Measurements from ENCODE around the gene NDUFC2. TPM values are rescaled to one million over a fixed set of nuclear protein-coding genes. Genes with fewer than 3 reads are reported as not detected.

The NDUFC2 gene
- 123 and 170 TPM in 2 replicates for total RNA-seq (2012; rRNA removed)

DNA sequence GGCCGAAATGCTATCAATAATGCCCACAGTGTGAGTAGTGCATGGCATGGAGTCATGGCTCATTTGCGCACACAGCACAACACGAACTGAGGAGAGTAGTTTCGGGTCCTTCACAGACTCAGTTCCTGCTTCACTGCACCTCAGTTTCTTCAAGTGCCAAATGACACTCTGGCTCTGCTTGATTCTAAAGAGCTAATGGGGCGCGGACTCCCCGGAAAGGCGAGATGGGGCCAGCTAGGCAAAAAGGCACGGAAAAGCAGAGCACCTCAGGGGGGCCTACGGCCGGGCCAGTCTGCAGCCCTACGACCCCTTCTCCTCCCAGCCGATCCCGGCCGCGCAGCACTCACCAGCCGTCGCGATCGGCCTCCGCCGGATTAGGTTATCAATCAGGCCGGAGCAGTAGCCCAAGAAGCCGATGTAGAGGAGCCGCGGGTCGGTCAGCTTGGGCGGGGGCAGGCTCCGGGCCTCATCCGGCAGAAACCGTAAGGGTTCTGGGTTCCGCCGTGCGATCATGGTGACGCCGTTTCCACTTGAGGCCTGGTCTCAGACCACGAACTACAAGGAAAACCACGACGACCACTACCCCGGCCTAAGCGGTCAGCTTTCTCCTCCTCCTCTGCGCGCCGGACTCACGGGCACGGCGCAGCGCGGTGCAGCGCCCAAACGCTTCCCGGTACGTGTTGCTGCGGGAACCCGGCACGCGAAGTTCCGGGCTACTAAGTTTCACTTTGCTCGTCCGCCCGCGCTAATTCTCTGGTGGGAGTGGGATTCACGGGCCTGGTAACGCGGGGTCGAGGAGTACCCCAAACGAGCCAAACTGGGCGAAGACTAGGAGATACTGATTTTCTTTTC is at the start of gene NDUFC2:
Gene NDUFC2, minus strand, starts transcription at position 631 of the 852 bp plus-strand sequence. Its CDS starts 118 bp downstream, at position 513.
- Histone ChIP-seq H3K27me3 (ENCODE audit: control insufficient read depth, insufficient read depth, low read length) (no peaks in the 10 kb centered on the region), H3K4me1 (ENCODE audit: control insufficient read depth, insufficient read depth, low read length) (peaks cover 35% of the 10 kb centered on the region), H3K36me3 (ENCODE audit: insufficient read depth, low read length) (peaks cover 6% of the 10 kb centered on the region), H3K4me3 (ENCODE audit: low read length) (peak within 1 kb of the TSS; percentile 91), H3K9ac (ENCODE audit: low read depth, low read length) (peak within 1 kb of the TSS; percentile 95), H3K9me3 (replicated peaks; ENCODE audit: low read length) (no peaks in the 10 kb centered on the region), H3K4me2 (ENCODE audit: low read length) (peak within 1 kb of the TSS; percentile 85)

DNA sequence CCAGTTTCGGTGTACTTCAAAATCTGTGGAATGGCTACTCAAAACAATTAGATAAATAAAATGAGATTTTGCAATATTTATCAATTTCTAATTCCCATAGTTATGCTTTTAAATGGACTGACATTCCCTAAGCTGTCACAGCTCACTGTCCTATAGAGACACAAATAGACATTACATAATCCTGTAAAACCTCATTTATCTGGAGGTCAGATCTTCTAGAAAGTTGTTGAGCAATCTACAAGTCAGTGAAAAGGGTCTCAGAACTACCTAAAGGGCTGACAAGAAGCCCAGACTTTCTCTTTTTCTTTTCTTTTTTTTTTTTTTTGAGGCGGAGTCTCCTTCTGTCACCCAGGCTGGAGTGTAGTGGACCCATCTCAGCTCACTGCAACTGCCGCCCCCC is 47.7 kb upstream of the NDUFC2 start:
- Histone ChIP-seq H3K9me3 (replicated peaks; ENCODE audit: low read length) (no peaks in the 10 kb centered on the region), H3K4me2 (ENCODE audit: low read length) (no peak overlapping the region), H3K36me3 (ENCODE audit: insufficient read depth, low read length) (peaks cover 10% of the 10 kb centered on the region), H3K4me3 (ENCODE audit: low read length) (no peak overlapping the region), H3K27me3 (ENCODE audit: control insufficient read depth, insufficient read depth, low read length) (no peaks in the 10 kb centered on the region), H3K4me1 (ENCODE audit: control insufficient read depth, insufficient read depth, low read length) (no peaks in the 10 kb centered on the region), H3K9ac (ENCODE audit: low read depth, low read length) (no peak overlapping the region)

DNA sequence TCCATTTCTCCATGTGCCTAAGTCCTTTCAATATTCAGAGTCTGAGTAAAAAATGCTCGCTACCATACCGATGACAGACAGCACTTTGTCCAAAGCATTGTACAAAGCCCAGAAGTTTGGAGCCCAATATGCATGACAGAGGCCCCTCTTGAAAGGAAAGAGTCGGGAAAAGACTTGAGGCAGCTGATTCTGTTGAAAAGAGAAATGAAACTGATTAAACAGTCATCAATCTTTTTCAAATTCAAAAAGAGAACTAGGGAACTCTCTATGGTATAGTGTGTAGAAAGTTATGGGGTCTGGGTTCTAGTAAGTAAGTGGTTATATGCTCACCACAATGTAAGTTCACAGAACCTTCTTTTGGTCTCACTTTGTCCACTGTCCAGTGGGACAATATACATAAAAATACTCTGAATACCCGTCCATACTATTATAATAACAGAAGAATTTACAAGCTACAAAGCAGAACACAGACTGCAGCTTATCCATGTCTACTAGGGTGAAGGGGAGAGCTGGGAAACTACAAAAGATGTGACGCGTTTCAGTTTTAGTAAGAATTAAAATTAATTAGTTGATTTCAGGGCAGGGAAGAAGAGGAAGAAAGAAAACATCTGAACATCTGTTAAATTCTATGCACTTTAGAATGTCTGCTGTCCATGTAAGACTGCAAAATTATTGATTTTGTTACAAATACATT is 33.1 kb upstream of the NDUFC2 start:
- Histone ChIP-seq H3K9ac (ENCODE audit: low read depth, low read length) (no peak overlapping the region), H3K4me2 (ENCODE audit: low read length) (no peak overlapping the region), H3K9me3 (replicated peaks; ENCODE audit: low read length) (no peaks in the 10 kb centered on the region), H3K36me3 (ENCODE audit: insufficient read depth, low read length) (peaks cover 19% of the 10 kb centered on the region), H3K4me3 (ENCODE audit: low read length) (no peak overlapping the region), H3K27me3 (ENCODE audit: control insufficient read depth, insufficient read depth, low read length) (no peaks in the 10 kb centered on the region), H3K4me1 (ENCODE audit: control insufficient read depth, insufficient read depth, low read length) (peaks cover 7% of the 10 kb centered on the region)

DNA sequence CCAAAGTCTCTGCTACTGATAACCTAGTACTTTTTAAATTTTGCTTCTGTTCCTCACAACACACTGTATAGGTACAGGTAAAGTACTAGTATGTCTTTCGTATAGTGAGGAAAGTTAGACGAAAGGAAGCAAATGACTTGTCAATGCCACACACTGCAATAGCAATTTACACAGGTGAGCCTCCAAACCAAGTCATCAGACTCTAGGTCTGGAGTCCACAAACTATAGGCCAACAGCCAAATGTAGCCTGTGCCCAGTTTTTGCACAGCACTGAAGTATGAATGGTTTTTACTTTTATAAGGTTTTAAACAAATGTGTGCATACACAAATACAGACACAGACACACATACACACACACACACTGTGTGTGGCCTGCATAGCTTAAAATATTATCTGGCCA is 31.6 kb upstream of the NDUFC2 start:
- H3K4me2 ChIP-seq (ENCODE audit: low read length): no peak overlapping the region

DNA sequence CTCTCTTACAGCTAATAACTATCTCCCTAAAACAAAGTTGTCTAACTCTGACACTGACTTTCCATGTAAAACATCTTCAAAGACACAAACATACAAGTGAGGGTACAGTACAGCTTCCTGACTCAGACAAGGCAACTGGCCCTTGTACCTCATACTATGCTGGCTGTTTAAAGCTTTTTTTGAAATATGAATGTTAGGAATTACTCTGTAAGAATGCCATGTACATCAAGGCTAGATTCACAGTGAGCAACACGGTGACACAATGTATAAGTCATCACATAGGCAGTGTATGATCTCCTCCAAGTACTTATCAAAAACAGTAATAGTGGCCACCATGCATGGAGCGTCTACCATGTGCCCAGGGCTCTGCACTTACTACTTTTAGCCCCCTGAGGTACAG is 31.2 kb upstream of the NDUFC2 start:
- Histone ChIP-seq H3K4me3 (ENCODE audit: low read length) (no peak overlapping the region), H3K4me2 (ENCODE audit: low read length) (no peak overlapping the region), H3K27me3 (ENCODE audit: control insufficient read depth, insufficient read depth, low read length) (no peaks in the 10 kb centered on the region), H3K36me3 (ENCODE audit: insufficient read depth, low read length) (peaks cover 19% of the 10 kb centered on the region), H3K4me1 (ENCODE audit: control insufficient read depth, insufficient read depth, low read length) (peaks cover 7% of the 10 kb centered on the region), H3K9me3 (replicated peaks; ENCODE audit: low read length) (no peaks in the 10 kb centered on the region), H3K9ac (ENCODE audit: low read depth, low read length) (no peak overlapping the region)

More for the DNA sequence above, 31.6 kb upstream of the NDUFC2 start:
- H3K36me3 ChIP-seq (ENCODE audit: insufficient read depth, low read length): peaks cover 19% of the 10 kb centered on the region
- no peak overlapping the region for H3K4me3 ChIP-seq (ENCODE audit: low read length)
- peaks cover 7% of the 10 kb centered on the region for H3K4me1 ChIP-seq (ENCODE audit: control insufficient read depth, insufficient read depth, low read length)
- no peaks in the 10 kb centered on the region for H3K9me3 ChIP-seq (replicated peaks; ENCODE audit: low read length)
- no peak overlapping the region for H3K9ac ChIP-seq (ENCODE audit: low read depth, low read length)
- no peaks in the 10 kb centered on the region for H3K27me3 ChIP-seq (ENCODE audit: control insufficient read depth, insufficient read depth, low read length)

DNA sequence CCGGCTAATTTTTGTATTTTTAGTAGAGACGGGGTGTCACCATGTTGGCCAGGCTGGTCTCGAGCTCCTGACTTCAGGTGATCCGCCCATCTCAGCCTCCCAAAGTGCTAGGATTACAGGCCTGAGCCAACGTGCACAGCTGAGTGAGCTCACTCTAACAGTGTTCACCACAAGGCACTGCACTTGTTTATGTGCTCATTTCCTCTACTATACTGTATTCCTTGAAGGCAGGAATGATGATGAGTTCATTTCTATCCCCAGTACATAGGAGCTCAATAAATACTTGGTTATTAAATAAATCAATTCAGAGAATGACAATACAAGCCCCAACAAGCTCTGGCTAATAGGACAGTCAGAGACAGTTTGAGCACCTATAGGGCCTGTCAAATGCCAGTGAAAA is 30.7 kb upstream of the NDUFC2 start:
- peaks cover 19% of the 10 kb centered on the region for H3K36me3 ChIP-seq (ENCODE audit: insufficient read depth, low read length)
- H3K4me1 ChIP-seq (ENCODE audit: control insufficient read depth, insufficient read depth, low read length): peaks cover 7% of the 10 kb centered on the region
- no peaks in the 10 kb centered on the region for H3K9me3 ChIP-seq (replicated peaks; ENCODE audit: low read length)
- no peak overlapping the region for H3K9ac ChIP-seq (ENCODE audit: low read depth, low read length)
- no peaks in the 10 kb centered on the region for H3K27me3 ChIP-seq (ENCODE audit: control insufficient read depth, insufficient read depth, low read length)
- no peak overlapping the region for H3K4me3 ChIP-seq (ENCODE audit: low read length)
- no peak overlapping the region for H3K4me2 ChIP-seq (ENCODE audit: low read length)

DNA sequence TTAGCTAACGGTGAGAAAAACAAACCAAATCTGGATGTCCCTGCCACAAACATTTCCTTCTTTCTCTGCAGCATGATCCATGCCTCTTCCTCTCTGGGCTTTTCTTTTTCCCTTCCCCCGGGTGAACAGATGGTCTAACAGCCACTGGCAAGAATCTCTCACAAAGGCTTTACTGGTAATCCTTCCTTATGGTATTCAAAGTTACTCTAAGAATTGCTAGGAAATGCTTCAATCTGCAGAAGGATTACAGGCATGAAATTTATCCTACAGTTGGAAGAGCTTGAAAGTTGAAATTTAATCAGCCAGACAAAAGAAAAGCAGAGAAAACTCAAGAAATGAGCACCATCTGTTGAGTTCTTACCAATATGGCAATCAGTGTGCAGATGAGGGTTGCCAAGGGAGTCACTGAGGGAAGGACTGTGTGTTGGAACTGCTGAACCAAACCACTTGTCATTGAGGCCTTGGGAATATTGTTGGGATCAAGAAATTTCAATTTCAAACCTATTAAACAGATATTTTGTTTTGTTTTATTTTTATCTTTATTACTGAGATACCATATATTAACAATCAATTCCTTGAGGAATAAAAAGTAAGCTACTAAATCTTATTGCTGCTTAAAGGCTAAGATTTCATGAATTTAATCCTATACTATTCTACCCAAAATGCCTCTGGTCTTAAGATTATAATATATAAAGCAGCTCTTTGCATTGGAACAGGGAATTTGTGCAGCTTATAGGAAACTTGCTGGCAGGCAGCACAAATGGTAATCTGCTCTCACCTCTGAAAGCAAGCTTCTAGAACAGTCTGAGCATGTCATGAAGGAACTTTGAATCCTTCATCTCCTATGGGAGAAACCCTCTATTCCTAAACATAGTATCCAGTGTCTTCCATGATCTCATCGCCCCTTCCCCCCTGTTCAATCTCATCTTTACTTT is 29.7 kb upstream of the NDUFC2 start:
- no peaks in the 10 kb centered on the region for H3K9me3 ChIP-seq (replicated peaks; ENCODE audit: low read length)
- no peak overlapping the region for H3K9ac ChIP-seq (ENCODE audit: low read depth, low read length)
- H3K4me2 ChIP-seq (ENCODE audit: low read length): no peak overlapping the region
- H3K36me3 ChIP-seq (ENCODE audit: insufficient read depth, low read length): peaks cover 19% of the 10 kb centered on the region
- no peaks in the 10 kb centered on the region for H3K27me3 ChIP-seq (ENCODE audit: control insufficient read depth, insufficient read depth, low read length)
- peaks cover 7% of the 10 kb centered on the region for H3K4me1 ChIP-seq (ENCODE audit: control insufficient read depth, insufficient read depth, low read length)
- H3K4me3 ChIP-seq (ENCODE audit: low read length): no peak overlapping the region

DNA sequence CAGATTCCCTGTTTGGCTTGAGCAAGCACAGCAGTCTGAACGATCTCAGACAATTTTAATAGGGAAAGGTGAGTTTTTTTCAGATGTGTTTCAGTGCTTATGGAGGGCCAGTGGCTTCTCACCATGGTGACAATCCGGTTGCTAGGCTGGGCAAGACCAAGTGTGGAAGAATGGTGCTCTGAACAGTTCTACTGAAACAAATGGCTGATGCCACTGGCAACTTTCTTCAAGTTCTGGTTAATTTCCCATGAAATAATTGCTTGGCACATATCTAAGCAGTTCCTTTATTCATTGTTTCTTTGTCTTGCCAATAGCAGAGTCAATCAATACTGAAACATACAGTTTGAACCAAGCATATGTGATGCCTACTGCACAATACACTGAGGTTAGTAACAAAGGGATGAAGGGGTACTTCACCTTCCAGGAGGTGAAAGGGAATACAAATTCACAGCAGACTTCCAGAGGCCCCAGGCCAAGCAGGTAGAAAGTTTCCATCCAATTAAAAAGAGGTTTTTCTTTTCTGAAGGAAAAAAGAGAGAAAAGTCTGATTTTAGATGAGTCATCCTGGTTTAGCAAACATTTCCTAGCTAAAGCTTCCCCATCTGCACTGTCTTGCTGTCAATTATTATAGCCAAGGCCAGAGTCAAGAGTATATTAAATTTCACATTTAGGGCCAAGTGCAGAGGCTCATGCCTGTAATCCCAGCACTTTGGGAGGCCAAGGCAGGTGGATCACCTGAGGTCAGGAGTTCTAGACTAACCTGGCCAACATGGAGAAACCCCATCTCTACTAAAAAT is 21.2 kb upstream of the NDUFC2 start:
- Histone ChIP-seq H3K4me3 (ENCODE audit: low read length) (no peak overlapping the region), H3K9ac (ENCODE audit: low read depth, low read length) (no peak overlapping the region), H3K36me3 (ENCODE audit: insufficient read depth, low read length) (peaks cover 24% of the 10 kb centered on the region), H3K4me1 (ENCODE audit: control insufficient read depth, insufficient read depth, low read length) (peaks cover 5% of the 10 kb centered on the region), H3K9me3 (replicated peaks; ENCODE audit: low read length) (no peaks in the 10 kb centered on the region), H3K27me3 (ENCODE audit: control insufficient read depth, insufficient read depth, low read length) (no peaks in the 10 kb centered on the region), H3K4me2 (ENCODE audit: low read length) (no peak overlapping the region)

DNA sequence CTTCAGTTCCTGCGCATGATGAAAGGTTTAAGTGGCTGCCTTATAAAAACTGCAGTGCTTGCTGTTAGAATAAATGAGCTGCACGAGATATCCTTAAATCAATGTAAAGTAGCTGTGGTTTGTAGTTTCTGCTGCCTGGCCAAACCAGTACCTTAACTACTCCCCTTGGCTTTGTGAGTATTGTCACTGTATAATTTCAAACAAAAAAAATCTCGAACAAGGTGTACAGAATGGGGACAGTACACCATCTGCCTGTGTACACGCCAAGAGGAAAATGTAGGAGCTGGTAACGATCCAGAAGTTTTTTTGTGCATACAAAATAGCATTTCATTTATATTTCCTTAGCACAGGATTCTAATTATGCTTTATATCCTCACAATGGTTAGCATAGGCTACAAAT is 20.6 kb upstream of the NDUFC2 start:
- Histone ChIP-seq H3K4me1 (ENCODE audit: control insufficient read depth, insufficient read depth, low read length) (peaks cover 5% of the 10 kb centered on the region), H3K9me3 (replicated peaks; ENCODE audit: low read length) (no peaks in the 10 kb centered on the region), H3K4me3 (ENCODE audit: low read length) (no peak overlapping the region), H3K4me2 (ENCODE audit: low read length) (no peak overlapping the region), H3K27me3 (ENCODE audit: control insufficient read depth, insufficient read depth, low read length) (no peaks in the 10 kb centered on the region), H3K36me3 (ENCODE audit: insufficient read depth, low read length) (peaks cover 24% of the 10 kb centered on the region), H3K9ac (ENCODE audit: low read depth, low read length) (no peak overlapping the region)

DNA sequence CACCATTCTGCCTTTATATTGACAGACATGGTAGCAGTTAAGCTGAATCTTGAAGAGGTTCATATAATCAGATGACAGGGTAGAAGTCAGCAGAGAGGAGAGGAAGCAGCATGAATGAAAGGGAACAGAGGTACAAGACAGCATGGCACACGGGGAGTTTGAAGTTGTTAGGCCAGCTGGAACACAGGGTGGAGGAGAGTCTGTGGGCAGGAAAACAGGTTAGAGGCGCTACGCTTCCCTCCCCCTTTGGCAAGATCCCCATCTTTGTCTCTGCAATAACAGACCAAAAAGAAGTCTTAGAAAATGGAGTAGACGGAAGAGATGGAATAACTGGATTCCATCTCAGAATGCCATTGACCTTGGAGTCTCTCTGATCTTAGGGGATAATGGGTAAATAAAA is 20.0 kb upstream of the NDUFC2 start:
- Histone ChIP-seq H3K4me2 (ENCODE audit: low read length) (no peak overlapping the region), H3K4me3 (ENCODE audit: low read length) (no peak overlapping the region), H3K27me3 (ENCODE audit: control insufficient read depth, insufficient read depth, low read length) (no peaks in the 10 kb centered on the region), H3K4me1 (ENCODE audit: control insufficient read depth, insufficient read depth, low read length) (peaks cover 5% of the 10 kb centered on the region), H3K9ac (ENCODE audit: low read depth, low read length) (no peak overlapping the region), H3K9me3 (replicated peaks; ENCODE audit: low read length) (no peaks in the 10 kb centered on the region), H3K36me3 (ENCODE audit: insufficient read depth, low read length) (peaks cover 28% of the 10 kb centered on the region)

Measured in skeletal muscle satellite cell (primary cell).